M059J (cell line): ENCODE results near the gene HDHD5. TPM values are rescaled to one million over a fixed set of nuclear protein-coding genes. Genes with fewer than 3 reads are reported as not detected.

Source experiments
- DNase-seq: peaks from one replicate; pipeline ENCODE4 v3.0.0-alpha.2; 2012; ENCODE audit warnings: low read depth
- total RNA-seq: library from RNA; depleted of rRNA; stranded (reverse); fragments of >200 nt; shearing (Covaris generic); gene quantifications from 2 replicates; pipeline ENCODE4 v1.2.3, GENCODE V29; 2014; rRNA removed

Gene HDHD5
- total RNA-seq, 1 experiment from 2014 or later: 30.8 TPM

GRCh38 chr22:17106161-17106784 is 52.8 kb downstream of the HDHD5 start:
- no peak for DNase-seq

DNA sequence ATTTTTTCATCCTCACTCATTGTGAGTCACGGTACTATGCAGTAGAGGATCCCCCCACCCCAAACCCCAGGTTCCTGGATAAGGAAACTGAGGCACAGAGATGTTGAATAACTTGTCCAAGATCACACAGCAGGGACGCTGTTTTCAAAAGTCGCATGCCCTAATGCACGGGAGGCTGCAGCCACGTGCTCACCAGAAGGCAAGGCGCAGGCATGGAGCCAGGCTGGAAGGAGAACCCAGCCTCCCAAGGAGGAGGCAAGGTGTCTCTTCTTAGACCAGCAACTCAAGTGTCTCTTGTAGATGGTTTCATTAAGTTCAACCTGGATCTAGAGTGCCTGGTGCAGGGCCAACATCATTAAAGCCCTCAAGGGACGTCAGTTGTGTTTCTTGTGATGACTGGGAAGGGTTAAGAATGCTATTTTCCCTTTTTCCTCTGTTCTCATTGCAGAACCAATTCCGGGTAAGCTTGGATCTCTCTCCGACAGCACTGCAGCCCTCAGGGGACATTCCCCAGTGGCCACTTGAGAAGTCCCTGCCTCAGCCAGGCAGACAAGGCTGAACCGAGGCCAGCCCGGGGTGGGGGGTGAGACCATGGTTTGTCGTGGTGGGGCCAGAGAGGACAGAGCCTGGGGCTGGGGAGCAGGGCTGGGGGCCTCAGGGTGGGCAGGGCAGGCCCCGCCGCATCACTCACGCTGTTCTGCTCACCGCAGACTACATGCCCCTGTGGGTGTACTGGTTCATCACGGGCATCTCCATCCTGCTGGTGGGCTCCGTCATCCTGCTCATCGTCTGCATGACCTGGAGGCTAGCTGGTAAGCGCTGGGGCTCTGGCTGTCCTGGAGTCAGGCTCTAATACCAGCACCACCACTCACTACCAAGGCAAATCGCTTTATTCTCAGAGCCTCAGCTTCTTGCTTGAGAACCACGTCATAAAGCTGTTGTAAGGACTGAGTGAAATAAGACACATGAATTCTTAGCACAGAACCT is 53.6 kb downstream of the HDHD5 start:
- DNase-seq: no peak

DNA sequence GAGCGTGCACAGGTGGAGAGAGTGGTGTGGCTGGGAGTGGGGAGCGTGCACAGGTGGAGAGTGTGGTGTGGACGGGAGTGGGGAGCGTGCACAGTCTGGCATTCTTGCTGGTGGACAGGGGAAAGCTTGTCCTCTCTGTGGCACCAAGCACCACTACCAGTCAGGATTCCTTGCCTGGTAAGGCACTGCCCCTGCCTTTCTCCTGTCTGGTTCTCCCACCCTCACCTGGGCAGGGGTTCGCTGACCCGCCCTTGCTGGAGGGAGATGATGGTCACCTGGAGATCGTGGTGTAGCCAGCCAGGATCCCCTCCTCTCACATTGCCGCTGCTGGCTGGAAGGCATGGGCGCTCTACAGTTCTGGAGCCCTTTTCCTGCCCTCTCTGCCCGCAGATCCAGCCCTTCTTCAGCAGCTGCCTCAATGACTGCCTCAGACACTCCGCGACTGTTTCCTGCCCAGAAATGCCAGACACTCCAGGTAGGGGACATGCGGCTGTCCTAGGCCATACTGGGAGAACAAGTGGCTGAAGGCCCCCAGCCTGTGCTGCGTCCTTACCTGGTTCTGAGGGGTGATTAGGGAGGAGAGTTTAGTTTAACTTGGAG is 54.6 kb downstream of the HDHD5 start:
- no peak for DNase-seq

GRCh38 chr22:17103351-17103750 is 55.7 kb downstream of the HDHD5 start:
- DNase-seq: no peak

DNA sequence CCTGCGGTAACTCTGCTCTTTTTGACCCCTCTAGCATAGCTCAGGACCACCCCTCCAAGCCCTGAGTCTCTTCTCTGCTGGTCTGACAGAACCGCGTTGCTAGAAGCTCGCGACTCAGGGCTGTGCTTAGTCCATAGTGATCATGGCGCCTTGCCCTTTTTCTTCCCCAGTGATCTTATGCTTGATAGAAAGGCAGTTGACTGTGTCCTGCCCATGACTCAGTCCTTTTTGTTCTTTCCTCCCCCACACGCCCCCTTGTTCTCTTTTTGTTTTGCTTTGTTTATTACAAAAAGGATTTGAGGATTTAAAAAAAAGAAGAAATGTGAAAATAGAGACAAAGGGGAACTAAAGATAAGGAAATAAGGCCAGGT is 56.8 kb downstream of the HDHD5 start:
- no peak for DNase-seq

DNA sequence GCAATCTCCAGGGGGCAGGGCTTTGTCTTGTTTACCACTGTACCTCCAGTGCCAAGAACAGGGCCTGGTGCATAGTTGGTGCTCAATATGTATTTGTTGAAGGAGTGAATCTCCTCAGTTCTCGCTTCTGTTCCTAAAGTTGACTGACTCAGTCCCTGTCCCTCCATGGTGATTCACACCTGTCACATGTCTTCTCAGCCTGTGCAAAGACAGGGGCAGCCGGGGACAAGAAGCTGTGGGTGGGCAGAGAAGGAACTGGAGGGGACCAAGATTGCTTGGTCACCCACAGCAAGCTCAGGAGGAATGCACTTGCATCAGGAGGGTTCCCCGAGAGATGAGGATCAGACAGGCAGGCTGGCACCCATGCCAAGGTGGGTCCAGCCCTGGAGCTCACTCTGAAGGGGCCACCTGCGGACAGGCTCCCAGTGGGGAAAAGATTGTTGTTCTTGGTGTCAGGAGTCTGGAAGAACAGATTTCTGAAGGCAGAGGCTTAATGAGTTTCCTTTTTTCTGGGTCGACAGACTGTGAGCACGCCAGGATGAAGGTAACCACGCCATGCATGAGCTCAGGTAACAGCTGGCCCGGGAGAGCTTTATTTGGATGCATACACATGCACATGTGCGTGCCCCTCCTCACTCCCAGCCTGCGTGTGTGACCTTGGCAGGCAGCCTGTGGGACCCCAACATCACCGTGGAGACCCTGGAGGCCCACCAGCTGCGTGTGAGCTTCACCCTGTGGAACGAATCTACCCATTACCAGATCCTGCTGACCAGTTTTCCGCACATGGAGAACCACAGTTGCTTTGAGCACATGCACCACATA is 57.4 kb downstream of the HDHD5 start:
- DNase-seq: no peak

- DNase-seq: no peak
Measured at GRCh38 chr22:17100621-17101020, 58.5 kb downstream of the HDHD5 start.

- DNase-seq: no peak
Measured at GRCh38 chr22:17098379-17098819, 60.7 kb downstream of the HDHD5 start.

GRCh38 chr22:17097701-17098100 is 61.4 kb downstream of the HDHD5 start:
- DNase-seq: no peak

DNA sequence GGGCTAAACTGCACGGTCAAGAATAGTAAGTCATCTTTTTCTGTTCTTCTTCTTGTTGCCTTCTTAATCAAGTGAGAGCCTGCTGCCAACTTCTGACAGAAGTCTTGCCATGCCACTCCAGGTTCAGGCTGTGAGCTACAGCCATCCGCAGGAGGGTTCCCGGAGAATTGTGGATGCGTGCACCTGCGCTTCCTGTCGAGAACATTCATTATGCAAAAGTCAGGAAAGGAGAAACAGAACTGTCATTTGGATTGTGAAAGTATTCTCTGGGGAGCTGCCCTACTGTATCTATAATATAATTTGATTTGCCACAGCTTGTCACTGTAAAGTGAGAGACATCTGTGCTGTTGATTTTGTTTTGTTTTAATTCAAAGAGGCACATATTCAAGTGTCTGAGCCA is 62.0 kb downstream of the HDHD5 start:
- DNase-seq: no peak

GRCh38 chr22:17096071-17096470 is 63.0 kb downstream of the HDHD5 start:
- no peak for DNase-seq

DNA sequence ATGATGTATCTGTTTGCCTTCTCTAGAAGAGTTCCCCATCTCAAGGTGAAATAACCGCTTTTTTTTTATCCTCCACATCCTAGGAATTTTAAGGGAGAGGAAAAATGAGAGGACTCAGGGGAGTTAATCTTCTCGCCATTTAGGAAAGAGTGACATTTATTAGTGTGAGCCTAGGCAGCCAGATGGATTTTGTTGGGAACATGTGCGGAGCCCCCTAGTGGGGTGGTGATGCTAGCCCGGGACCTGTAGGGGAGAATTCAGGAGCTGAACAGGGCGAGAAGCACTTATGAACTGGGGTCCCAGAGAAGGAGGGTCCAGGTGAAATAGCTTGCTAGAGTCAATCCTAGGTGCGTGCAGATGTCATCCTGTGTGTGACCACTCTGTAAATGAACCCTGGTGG is 63.5 kb downstream of the HDHD5 start:
- no peak for DNase-seq

DNA sequence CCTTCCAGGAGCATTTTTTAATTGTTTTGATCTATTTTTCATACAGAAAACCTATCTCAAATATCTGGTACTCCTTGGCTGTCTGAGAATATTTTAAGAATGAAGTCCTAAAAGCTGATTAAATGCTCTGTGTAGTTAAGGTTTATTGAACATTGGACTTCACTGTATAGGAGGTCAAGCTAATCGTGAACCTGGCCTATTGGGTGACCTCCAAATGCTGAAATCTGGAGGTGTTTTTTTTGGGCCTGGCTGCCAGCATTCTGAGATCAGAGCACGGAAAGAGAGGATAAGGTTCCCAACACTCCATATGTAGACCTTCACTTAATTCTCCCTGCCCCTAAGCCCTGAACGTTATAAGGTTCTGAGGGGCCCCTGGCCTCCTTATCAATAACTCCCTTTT is 66.0 kb downstream of the HDHD5 start:
- DNase-seq: no peak

GRCh38 chr22:17091851-17092250 is 67.2 kb downstream of the HDHD5 start:
- no peak for DNase-seq

GRCh38 chr22:17090550-17090949 is 68.5 kb downstream of the HDHD5 start:
- DNase-seq: no peak

Other genes starting within 250 kb of the HDHD5 start
- gene GAB4, start 151.1 kb downstream of the HDHD5 start, total RNA-seq: not detected in 2 replicates
- gene IL17RA, start 74.3 kb downstream of the HDHD5 start, total RNA-seq: 7.9 and 13.4 TPM in 2 replicates
- 0.07 TPM in 1 of 2 replicates, not detected in the other for gene TMEM121B, start 37.9 kb downstream of the HDHD5 start, total RNA-seq
- gene ADA2, start 60.2 kb upstream of the HDHD5 start, total RNA-seq: 9.6 and 15.4 TPM in 2 replicates
- gene CECR2, start 210.2 kb upstream of the HDHD5 start, total RNA-seq: not detected in 2 replicates